ENCODE measurements around the gene MCF2L2.

MCF2L2 gene

DNA sequence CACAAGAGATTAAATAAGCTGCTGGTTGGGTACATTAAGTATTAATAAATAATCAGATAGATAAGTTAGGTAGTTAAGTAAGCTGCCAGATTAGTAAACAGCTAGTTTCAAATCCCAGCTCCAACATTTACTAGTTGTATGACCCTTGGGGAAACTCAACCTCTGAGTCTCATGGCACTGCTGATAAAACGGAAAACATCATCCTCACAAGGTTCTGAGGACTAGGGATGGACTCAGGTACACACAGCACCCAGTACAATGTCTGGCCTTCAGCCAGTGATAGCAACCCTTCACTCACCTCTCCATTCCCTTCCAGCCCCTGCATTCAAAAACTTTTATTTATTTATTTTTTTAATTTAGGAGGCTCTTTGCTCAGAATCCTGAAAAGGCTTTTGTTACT is 143.1 kb downstream of the MCF2L2 start:
- in situ Hi-C loops (cut with HindIII; ENCODE audit: low sequenced_read_pairs), result no loop called here
- no peak overlapping the region for H3K4me3 ChIP-seq (ENCODE audit: low read depth, low read length)
- DNase-seq (ENCODE audit: low read depth), result no peak
- TF ChIP-seq, protein P1, sequence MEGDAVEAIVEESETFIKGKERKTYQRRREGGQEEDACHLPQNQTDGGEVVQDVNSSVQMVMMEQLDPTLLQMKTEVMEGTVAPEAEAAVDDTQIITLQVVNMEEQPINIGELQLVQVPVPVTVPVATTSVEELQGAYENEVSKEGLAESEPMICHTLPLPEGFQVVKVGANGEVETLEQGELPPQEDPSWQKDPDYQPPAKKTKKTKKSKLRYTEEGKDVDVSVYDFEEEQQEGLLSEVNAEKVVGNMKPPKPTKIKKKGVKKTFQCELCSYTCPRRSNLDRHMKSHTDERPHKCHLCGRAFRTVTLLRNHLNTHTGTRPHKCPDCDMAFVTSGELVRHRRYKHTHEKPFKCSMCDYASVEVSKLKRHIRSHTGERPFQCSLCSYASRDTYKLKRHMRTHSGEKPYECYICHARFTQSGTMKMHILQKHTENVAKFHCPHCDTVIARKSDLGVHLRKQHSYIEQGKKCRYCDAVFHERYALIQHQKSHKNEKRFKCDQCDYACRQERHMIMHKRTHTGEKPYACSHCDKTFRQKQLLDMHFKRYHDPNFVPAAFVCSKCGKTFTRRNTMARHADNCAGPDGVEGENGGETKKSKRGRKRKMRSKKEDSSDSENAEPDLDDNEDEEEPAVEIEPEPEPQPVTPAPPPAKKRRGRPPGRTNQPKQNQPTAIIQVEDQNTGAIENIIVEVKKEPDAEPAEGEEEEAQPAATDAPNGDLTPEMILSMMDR (IDR thresholded peaks at IDR 0.05; ENCODE audit: low read depth, low read length, missing control alignments), result no peak

DNA sequence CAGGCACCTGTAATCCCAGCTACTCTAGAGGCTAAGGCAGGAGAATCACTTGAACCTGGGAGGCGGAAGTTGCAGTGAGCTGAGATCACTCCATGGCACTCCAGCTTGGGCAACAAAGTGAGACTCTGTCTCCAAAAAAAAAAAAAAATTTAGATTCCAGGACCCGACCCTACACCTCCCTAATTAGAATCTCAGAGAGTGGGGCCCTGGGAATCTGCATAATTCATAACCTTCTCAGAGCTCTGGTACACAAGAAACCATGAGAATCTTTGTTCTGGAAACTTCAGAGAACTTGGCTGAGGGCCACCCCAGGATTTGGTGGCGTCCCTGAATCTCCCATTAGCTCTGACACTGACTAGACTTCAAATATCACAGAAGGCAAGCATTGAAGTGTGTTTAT is 143.8 kb downstream of the MCF2L2 start:
- TF ChIP-seq, protein P1 (IDR thresholded peaks at IDR 0.05; ENCODE audit: low read depth, low read length, missing control alignments), result no peak
- DNase-seq (ENCODE audit: low read depth), result no peak
- in situ Hi-C loops (cut with HindIII; ENCODE audit: low sequenced_read_pairs), result no loop called here
- no peak overlapping the region for H3K4me3 ChIP-seq (ENCODE audit: low read depth, low read length)

DNA sequence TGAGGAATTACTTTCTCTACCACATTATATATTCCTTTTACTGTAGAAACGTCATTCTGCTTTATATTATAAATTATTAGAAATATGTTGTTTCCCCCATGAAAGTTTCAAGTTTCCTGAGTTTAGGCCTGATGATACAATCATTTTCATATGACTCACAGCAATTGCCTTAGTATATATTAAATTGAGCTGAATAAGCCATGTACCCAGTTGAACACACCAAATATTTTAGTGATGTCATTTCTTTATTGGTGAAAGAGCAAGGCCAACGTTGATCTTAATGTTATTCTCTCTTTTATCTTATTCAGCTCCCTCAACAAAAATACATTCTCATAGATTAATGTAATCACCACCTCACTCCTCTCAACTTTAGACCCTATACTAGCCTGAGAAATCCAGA is 144.5 kb downstream of the MCF2L2 start:
- DNase-seq (ENCODE audit: low read depth), result no peak
- in situ Hi-C loops (cut with HindIII; ENCODE audit: low sequenced_read_pairs), result no loop called here
- H3K4me3 ChIP-seq (ENCODE audit: low read depth, low read length), result no peak overlapping the region
- TF ChIP-seq, protein P1 (IDR thresholded peaks at IDR 0.05; ENCODE audit: low read depth, low read length, missing control alignments), result no peak

DNA sequence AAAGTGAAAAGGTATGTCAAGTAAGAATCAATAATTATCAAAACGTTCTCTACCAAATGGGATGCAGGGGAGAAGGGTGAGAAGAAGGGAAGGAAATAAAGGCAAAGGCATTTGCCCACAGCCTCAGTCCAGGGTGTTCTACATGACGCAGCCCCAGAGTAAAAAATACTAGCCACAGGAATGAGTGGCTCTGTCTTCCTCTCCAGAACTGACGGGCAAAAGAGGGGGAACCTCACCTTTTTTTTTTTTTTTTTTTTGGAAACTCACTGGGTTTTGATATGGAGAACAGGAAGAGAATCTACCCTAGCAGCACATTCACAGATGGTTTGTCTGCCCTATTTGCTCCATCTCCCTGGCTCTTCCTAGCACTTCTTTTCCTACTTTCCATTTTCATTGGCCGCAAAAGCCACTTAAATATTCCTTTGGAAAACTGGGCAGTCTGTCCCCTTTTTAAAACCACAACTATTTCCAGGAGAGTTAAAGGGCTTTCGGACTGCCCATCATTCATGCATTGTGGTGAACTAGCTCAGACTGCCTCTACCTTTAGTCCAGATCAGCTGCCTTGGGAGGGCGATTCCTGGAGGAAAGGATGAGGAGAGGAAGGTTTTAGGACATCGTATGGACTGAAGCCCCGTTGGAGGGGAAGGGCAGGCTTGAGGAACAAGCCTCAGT is 147.2 kb downstream of the MCF2L2 start:
- TF ChIP-seq, protein P1 (IDR thresholded peaks at IDR 0.05; ENCODE audit: low read depth, low read length, missing control alignments), result no peak
- peak; percentile 55 for DNase-seq (ENCODE audit: low read depth)
- in situ Hi-C loops (cut with HindIII; ENCODE audit: low sequenced_read_pairs), result no loop called here
- no peak overlapping the region for H3K4me3 ChIP-seq (ENCODE audit: low read depth, low read length)

DNA sequence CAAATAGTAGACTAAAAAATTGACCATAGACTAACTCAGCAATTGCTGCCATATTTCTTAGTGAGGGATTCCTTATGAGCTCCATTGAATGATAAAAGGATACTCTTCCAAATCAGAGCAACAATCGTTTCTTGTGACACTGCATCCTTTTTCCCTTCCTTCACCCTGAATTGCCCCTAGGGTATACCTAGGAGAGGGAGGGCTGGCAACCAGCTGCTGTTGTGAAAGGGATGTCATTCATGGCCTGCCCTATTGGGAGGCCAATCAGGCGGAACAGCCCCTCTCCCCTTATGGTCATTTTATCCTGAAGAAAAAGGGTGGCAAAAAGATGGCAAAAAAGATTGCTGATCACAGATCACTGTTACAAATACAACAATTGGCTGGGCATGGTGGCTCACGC is 149.0 kb downstream of the MCF2L2 start:
- in situ Hi-C loops (cut with HindIII; ENCODE audit: low sequenced_read_pairs), result no loop called here
- no peak for DNase-seq (ENCODE audit: low read depth)
- TF ChIP-seq, protein P1 (IDR thresholded peaks at IDR 0.05; ENCODE audit: low read depth, low read length, missing control alignments), result no peak
- H3K4me3 ChIP-seq (ENCODE audit: low read depth, low read length), result no peak overlapping the region

DNA sequence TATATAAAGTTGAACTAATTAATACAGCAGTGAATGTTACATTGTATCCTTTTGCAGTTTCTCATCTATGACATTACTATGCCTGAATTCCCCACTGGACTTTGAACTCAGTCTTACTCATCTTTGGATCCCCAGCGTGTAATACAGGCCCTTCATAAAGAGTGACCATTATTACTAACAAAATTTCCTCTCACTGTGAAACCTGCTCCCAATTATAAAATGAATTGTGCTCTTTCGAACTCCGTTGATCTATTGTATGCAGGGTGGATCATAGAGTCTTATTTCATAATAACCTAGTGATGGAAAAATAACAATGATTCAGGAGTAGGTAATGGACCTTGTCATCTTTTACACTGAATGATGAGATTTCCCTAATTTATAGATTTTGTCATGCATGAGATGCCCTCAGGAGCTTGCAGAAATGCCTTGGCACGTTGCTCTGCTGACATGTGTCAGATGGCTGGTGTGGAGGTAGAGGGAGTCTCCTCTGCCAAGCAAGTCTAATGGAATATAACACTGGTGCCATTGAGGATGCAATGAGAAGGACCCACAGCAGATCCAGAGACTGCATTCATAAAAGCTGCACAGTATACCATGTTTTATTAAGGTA is 149.8 kb downstream of the MCF2L2 start:
- DNase-seq (ENCODE audit: low read depth), result no peak
- in situ Hi-C loops (cut with HindIII; ENCODE audit: low sequenced_read_pairs), result no loop called here
- H3K4me3 ChIP-seq (ENCODE audit: low read depth, low read length), result no peak overlapping the region
- TF ChIP-seq, protein P1 (IDR thresholded peaks at IDR 0.05; ENCODE audit: low read depth, low read length, missing control alignments), result no peak

All from astrocyte of the cerebellum (primary cell).